WTC11 (cell line): ENCODE measurements around the gene ZCCHC2. TPM values are rescaled to one million over a fixed set of nuclear protein-coding genes. Genes with fewer than 3 reads are reported as not detected.

Experiments
- ATAC-seq: fragments of 200-7000 bp; cut with Tn5 transposase; 2 replicates; pipeline ENCODE4 v1.10.0; 2021; ENCODE audit warnings: mild to moderate bottlenecking, moderate library complexity
- CTCF ChIA-PET: fragments of 300-600 bp; sonication (Branson Sonifier 250); formaldehyde crosslinking; loops from one replicate; lab custom pipeline; 2021; ENCODE audit warnings: antibody characterized with exemption; lab: Charles Lee
- POLR2A ChIA-PET: fragments of 350-600 bp; sonication (Branson Sonifier 250); formaldehyde crosslinking; loops from one replicate; lab custom pipeline; 2021; ENCODE audit warnings: antibody characterized with exemption; lab: Charles Lee
- DNase-seq: peaks from one replicate; pipeline ENCODE4 v3.0.0; 2021; ENCODE audit warnings: low spot score
- H3K27ac Mint-ChIP-seq: 2 replicates; pipeline ENCODE4 v1.8.0; 2021; ENCODE audit warnings: mixed read lengths
- H3K27me3 Mint-ChIP-seq: 2 replicates; pipeline ENCODE4 v1.8.0; 2021; ENCODE audit warnings: low read depth, mild to moderate bottlenecking, moderate library complexity, mixed read lengths
- H3K36me3 Mint-ChIP-seq: 2 replicates; pipeline ENCODE4 v1.8.0; 2021; ENCODE audit warnings: mixed read lengths
- H3K4me1 Mint-ChIP-seq: 2 replicates; pipeline ENCODE4 v1.8.0; 2022; ENCODE audit warnings: mixed read lengths
- H3K4me3 Mint-ChIP-seq: 2 replicates; pipeline ENCODE4 v1.8.0; 2021; ENCODE audit warnings: mild to moderate bottlenecking, moderate library complexity, mixed read lengths
- H3K9me3 Mint-ChIP-seq: 2 replicates; pipeline ENCODE4 v1.8.0; 2021; ENCODE audit warnings: mixed read lengths
- CREM ChIP-seq: sonication (generic); formaldehyde crosslinking; IDR thresholded peaks from 2 replicates; pipeline ENCODE4 v1.8.1; 2022; ENCODE audit warnings: mild to moderate bottlenecking, missing genetic modification reagents, moderate library complexity
- ESRRA ChIP-seq: sonication (generic); formaldehyde crosslinking; IDR thresholded peaks from 2 replicates; pipeline ENCODE4 v1.8.1; 2022; ENCODE audit warnings: mild to moderate bottlenecking, missing genetic modification reagents, borderline replicate concordance
- FOXJ3 ChIP-seq: sonication (generic); formaldehyde crosslinking; IDR thresholded peaks from 2 replicates; pipeline ENCODE4 v1.9.0; 2021; ENCODE audit warnings: missing genetic modification reagents, mild to moderate bottlenecking, borderline replicate concordance
- FOXP1 ChIP-seq: sonication (generic); formaldehyde crosslinking; IDR thresholded peaks from 2 replicates; pipeline ENCODE4 v1.8.0; 2022; ENCODE audit warnings: missing genetic modification reagents, mild to moderate bottlenecking, moderate library complexity, borderline replicate concordance
- IRF2 ChIP-seq: sonication (generic); formaldehyde crosslinking; IDR thresholded peaks from 2 replicates; pipeline ENCODE4 v1.8.0; 2022; ENCODE audit warnings: low read depth, missing genetic modification reagents, borderline replicate concordance
- SMAD3 ChIP-seq: sonication (generic); formaldehyde crosslinking; IDR thresholded peaks from 2 replicates; pipeline ENCODE4 v1.8.0; 2022; ENCODE audit warnings: missing genetic modification reagents, mild to moderate bottlenecking, borderline replicate concordance
- SMAD4 ChIP-seq: sonication (generic); formaldehyde crosslinking; IDR thresholded peaks from 2 replicates; pipeline ENCODE4 v1.8.0; 2022; ENCODE audit warnings: mild to moderate bottlenecking, missing genetic modification reagents
- TEAD1 ChIP-seq: sonication (generic); formaldehyde crosslinking; IDR thresholded peaks from 2 replicates; pipeline ENCODE4 v1.8.0; 2022; ENCODE audit warnings: mild to moderate bottlenecking, missing genetic modification reagents
- ZNF121 ChIP-seq: sonication (generic); formaldehyde crosslinking; IDR thresholded peaks from 2 replicates; pipeline ENCODE4 v1.8.0; 2023; ENCODE audit warnings: missing genetic modification reagents
- ZNF138 ChIP-seq: sonication (generic); formaldehyde crosslinking; conservative IDR thresholded peaks from 2 replicates; pipeline ENCODE4 v1.8.1; 2022; ENCODE audit warnings: mild to moderate bottlenecking, moderate library complexity, missing genetic modification reagents
- ZNF219 ChIP-seq: sonication (generic); formaldehyde crosslinking; IDR thresholded peaks from 2 replicates; pipeline ENCODE4 v1.8.0; 2023; ENCODE audit warnings: missing genetic modification reagents, mild to moderate bottlenecking, borderline replicate concordance
- ZNF232 ChIP-seq: sonication (generic); formaldehyde crosslinking; IDR thresholded peaks from 2 replicates; pipeline ENCODE4 v1.8.0; 2022; ENCODE audit warnings: mild to moderate bottlenecking, missing genetic modification reagents
- ZNF671 ChIP-seq: fragments of 250-450 bp; sonication (Bioruptor Pico); IDR thresholded peaks from 2 replicates; pipeline ENCODE4 v1.8.0; 2021; ENCODE audit warnings: mild to moderate bottlenecking
- total RNA-seq: library from RNA; stranded (reverse); gene quantifications from 3 replicates; pipeline ENCODE4 v1.2.3, GENCODE V29; 2021
- TF ChIP-seq, protein P1 (sequence below): fragments of 250-450 bp; sonication (Bioruptor Pico); conservative IDR thresholded peaks from 2 replicates; pipeline ENCODE4 v1.9.0; 2021; ENCODE audit warnings: mild to moderate bottlenecking
- TF ChIP-seq, protein P2 (sequence below): fragments of 250-450 bp; sonication (Bioruptor Pico); IDR thresholded peaks from 2 replicates; pipeline ENCODE4 v1.9.0; 2021; ENCODE audit warnings: moderate library complexity, mild to moderate bottlenecking, inconsistent platforms, borderline replicate concordance
- TF ChIP-seq, protein P3 (sequence below): sonication (generic); formaldehyde crosslinking; IDR thresholded peaks from 2 replicates; pipeline ENCODE4 v1.8.1; 2023; ENCODE audit warnings: mild to moderate bottlenecking, missing genetic modification reagents
- TF ChIP-seq, protein P4 (sequence below): fragments of 250-450 bp; sonication (Bioruptor Pico); IDR thresholded peaks from 2 replicates; pipeline ENCODE4 v1.9.0; 2021; ENCODE audit warnings: mild to moderate bottlenecking, borderline replicate concordance
- TF ChIP-seq, protein P5 (sequence below): sonication (generic); formaldehyde crosslinking; IDR thresholded peaks from 2 replicates; pipeline ENCODE4 v1.8.1; 2023; ENCODE audit warnings: mild to moderate bottlenecking, missing genetic modification reagents, moderate library complexity
- TF ChIP-seq, protein P6 (sequence below): sonication (generic); formaldehyde crosslinking; IDR thresholded peaks from 2 replicates; pipeline ENCODE4 v1.8.0; 2022; ENCODE audit warnings: mild to moderate bottlenecking, missing genetic modification reagents

The ZCCHC2 gene
- total RNA-seq, 1 experiment from 2014 or later, result 18.8 TPM

DNA sequence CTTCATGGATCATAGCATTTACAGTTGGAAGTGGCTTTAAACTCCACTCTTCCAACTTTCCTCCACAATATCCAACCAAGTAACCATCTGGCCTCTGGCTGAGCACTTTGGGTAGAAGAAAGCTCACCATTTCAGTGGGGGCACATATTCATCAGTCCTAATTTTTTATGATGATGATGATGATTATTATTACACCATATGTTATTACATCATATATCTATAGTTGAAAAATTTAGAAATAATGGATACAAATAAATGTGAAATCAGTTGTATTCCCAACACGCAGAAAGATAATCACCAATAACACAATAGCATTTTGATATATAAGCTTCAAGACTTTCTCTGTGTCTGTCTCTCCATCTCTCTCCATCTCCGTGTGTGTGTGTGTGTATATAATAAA is 26.6 kb upstream of the ZCCHC2 start:
- peaks cover 2% of the 10 kb centered on the region; the same call in 1 of the 2 replicates for H3K4me1 Mint-ChIP-seq
- TF ChIP-seq ESRRA (CRISPR knock-in tag), result no peak
- no peak for TF ChIP-seq CREM (CRISPR knock-in tag)
- no peak for DNase-seq
- H3K27me3 Mint-ChIP-seq, result no peaks in the 10 kb centered on the region; the same call in 1 of the 2 replicates
- H3K9me3 Mint-ChIP-seq, result no peaks in the 10 kb centered on the region
- no peak overlapping the region for H3K27ac Mint-ChIP-seq
- ChIA-PET POLR2A (no interaction called here), CTCF (no interaction called here)
- H3K36me3 Mint-ChIP-seq, result no peaks in the 10 kb centered on the region
- no peak for ATAC-seq
- H3K4me3 Mint-ChIP-seq, result no peak overlapping the region

DNA sequence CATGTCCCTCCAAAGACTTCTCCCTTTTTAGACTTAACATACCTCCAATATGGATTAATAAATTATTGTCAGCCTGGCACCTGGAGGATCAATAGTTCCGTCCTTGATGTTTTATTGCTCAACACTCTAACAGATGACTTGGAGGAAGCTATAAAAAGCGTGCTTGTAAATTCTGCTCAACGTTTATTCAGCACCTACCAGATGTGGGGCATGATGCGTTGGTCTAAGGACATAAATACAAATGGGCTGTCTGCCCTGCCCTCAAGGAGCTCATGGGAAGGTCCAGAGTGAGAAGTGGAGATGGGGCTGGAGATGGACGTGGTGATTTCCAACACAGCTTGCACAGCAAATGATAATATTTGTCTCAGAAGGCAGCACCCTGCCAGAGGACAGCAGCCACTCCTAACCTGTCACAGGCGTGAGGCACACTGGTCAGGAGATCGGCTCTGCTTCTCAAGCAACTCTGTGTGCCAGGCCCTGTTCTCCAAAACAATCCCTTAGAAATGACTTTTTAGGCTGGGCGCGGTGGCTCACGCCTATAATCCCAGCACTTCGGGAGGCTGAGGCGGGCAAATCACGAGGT is 25.5 kb upstream of the ZCCHC2 start:
- Mint-ChIP-seq H3K4me3 (no peak overlapping the region), H3K36me3 (no peaks in the 10 kb centered on the region), H3K9me3 (no peaks in the 10 kb centered on the region), H3K4me1 (peaks cover 2% of the 10 kb centered on the region; the same call in 1 of the 2 replicates), H3K27ac (no peak overlapping the region), H3K27me3 (no peaks in the 10 kb centered on the region; the same call in 1 of the 2 replicates)
- DNase-seq (no peak), ATAC-seq (no peak)
- TF ChIP-seq, protein P1, sequence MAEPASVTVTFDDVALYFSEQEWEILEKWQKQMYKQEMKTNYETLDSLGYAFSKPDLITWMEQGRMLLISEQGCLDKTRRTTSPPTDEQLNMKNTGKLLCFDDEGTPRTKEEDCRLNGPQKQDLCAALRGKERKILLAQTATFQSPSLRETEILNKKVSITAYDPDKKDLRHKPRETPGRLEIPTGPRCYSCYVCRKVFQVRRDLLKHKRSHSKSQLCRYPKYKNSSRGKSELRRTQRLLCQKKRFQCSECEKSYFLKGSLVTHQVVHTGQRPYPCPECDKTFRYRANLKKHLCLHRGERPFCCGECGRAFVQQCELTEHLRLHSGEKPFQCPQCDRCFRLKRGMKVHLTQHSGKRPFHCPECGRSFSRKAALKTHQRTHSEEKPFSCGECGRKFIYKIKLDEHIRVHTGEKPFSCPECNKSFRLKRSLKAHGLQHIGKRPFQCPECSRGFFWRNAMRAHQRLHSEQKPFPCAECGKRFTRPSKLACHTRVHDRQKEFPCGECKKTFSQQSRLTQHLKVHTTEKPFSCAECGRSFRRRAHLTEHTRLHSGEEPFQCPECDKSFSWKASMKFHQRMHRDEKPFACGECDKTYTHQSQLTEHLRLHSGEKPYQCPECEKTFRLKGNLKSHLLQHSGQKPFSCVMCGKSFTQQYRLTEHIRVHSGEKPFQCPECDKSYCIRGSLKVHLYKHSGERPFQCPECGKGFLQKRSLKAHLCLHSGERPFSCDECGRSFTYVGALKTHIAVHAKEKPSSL (CRISPR knock-in tag), result no peak
- TF ChIP-seq FOXP1 (CRISPR knock-in tag), result no peak
- TF ChIP-seq SMAD3 (CRISPR knock-in tag), result no peak
- POLR2A ChIA-PET, result no interaction called here
- CTCF ChIA-PET, result no interaction called here

DNA sequence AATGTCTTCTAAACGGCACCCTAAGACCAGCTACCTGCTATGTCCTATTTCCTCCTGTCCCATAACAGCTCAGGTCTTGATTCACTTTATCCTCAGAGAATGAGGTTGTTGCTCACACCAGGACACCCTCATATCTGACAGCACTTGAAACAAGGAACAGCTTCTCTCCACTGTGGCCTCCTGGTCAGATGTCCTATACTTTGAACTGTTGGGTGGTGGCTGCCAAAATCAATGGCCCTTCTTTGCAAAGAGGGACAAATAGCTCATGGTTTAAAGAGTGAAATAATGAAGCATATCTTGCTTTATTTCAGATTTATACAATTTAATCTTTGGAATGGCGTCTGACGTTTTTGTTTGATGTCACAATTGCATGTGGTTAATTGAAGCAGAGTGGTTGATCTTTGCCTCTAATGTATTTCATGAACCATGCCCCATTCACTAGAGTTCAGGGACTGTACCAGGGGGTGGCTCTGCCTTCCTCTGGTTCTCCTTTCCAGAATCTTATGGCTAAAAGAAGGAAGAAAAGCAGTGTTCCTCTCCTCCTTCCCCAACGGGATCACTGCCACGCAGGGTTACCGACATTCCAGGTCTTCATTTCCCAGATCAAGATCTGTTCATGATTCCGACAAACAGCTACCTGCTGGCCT is 24.1 kb upstream of the ZCCHC2 start:
- TF ChIP-seq, protein P2, sequence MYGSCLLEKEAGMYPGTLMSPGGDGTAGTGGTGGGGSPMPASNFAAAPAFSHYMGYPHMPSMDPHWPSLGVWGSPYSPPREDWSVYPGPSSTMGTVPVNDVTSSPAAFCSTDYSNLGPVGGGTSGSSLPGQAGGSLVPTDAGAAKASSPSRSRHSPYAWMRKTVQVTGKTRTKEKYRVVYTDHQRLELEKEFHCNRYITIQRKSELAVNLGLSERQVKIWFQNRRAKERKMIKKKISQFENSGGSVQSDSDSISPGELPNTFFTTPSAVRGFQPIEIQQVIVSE (CRISPR knock-in tag), result no peak
- TF ChIP-seq, protein P3, sequence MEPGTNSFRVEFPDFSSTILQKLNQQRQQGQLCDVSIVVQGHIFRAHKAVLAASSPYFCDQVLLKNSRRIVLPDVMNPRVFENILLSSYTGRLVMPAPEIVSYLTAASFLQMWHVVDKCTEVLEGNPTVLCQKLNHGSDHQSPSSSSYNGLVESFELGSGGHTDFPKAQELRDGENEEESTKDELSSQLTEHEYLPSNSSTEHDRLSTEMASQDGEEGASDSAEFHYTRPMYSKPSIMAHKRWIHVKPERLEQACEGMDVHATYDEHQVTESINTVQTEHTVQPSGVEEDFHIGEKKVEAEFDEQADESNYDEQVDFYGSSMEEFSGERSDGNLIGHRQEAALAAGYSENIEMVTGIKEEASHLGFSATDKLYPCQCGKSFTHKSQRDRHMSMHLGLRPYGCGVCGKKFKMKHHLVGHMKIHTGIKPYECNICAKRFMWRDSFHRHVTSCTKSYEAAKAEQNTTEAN (CRISPR knock-in tag), result no peak
- TF ChIP-seq SMAD4 (CRISPR knock-in tag) (no peak), ZNF219 (CRISPR knock-in tag) (no peak), FOXJ3 (CRISPR knock-in tag) (no peak), ZNF121 (CRISPR knock-in tag) (no peak), ZNF232 (CRISPR knock-in tag) (no peak), TEAD1 (CRISPR knock-in tag) (no peak), ZNF138 (CRISPR knock-in tag) (no peak), IRF2 (CRISPR knock-in tag) (no peak), ZNF671 (no peak)
- TF ChIP-seq, protein P4, sequence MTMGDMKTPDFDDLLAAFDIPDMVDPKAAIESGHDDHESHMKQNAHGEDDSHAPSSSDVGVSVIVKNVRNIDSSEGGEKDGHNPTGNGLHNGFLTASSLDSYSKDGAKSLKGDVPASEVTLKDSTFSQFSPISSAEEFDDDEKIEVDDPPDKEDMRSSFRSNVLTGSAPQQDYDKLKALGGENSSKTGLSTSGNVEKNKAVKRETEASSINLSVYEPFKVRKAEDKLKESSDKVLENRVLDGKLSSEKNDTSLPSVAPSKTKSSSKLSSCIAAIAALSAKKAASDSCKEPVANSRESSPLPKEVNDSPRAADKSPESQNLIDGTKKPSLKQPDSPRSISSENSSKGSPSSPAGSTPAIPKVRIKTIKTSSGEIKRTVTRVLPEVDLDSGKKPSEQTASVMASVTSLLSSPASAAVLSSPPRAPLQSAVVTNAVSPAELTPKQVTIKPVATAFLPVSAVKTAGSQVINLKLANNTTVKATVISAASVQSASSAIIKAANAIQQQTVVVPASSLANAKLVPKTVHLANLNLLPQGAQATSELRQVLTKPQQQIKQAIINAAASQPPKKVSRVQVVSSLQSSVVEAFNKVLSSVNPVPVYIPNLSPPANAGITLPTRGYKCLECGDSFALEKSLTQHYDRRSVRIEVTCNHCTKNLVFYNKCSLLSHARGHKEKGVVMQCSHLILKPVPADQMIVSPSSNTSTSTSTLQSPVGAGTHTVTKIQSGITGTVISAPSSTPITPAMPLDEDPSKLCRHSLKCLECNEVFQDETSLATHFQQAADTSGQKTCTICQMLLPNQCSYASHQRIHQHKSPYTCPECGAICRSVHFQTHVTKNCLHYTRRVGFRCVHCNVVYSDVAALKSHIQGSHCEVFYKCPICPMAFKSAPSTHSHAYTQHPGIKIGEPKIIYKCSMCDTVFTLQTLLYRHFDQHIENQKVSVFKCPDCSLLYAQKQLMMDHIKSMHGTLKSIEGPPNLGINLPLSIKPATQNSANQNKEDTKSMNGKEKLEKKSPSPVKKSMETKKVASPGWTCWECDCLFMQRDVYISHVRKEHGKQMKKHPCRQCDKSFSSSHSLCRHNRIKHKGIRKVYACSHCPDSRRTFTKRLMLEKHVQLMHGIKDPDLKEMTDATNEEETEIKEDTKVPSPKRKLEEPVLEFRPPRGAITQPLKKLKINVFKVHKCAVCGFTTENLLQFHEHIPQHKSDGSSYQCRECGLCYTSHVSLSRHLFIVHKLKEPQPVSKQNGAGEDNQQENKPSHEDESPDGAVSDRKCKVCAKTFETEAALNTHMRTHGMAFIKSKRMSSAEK (CRISPR knock-in tag), result no peak
- TF ChIP-seq, protein P5, sequence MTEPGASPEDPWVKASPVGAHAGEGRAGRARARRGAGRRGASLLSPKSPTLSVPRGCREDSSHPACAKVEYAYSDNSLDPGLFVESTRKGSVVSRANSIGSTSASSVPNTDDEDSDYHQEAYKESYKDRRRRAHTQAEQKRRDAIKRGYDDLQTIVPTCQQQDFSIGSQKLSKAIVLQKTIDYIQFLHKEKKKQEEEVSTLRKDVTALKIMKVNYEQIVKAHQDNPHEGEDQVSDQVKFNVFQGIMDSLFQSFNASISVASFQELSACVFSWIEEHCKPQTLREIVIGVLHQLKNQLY (CRISPR knock-in tag), result no peak
- TF ChIP-seq, protein P6, sequence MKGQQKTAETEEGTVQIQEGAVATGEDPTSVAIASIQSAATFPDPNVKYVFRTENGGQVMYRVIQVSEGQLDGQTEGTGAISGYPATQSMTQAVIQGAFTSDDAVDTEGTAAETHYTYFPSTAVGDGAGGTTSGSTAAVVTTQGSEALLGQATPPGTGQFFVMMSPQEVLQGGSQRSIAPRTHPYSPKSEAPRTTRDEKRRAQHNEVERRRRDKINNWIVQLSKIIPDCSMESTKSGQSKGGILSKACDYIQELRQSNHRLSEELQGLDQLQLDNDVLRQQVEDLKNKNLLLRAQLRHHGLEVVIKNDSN (CRISPR knock-in tag), result no peak
- no peaks in the 10 kb centered on the region for H3K9me3 Mint-ChIP-seq
- DNase-seq (no peak), ATAC-seq (no peak)
- CTCF ChIA-PET, result interaction anchor here (1.6 kb wide), 1 partner anchor 73 kb away, joined by 4 read pairs; no protein-coding TSS in a partner anchor
- POLR2A ChIA-PET, result no interaction called here
- H3K27ac Mint-ChIP-seq, result no peak overlapping the region
- peaks cover 2% of the 10 kb centered on the region; the same call in 1 of the 2 replicates for H3K4me1 Mint-ChIP-seq
- no peak overlapping the region for H3K4me3 Mint-ChIP-seq
- no peaks in the 10 kb centered on the region for H3K36me3 Mint-ChIP-seq
- no peaks in the 10 kb centered on the region; the same call in 1 of the 2 replicates for H3K27me3 Mint-ChIP-seq
